ENCODE results near the gene SLC41A1.

- no peak for TF ChIP-seq CTCF (IDR thresholded peaks at IDR 0.05; ENCODE audit: extremely low read depth in 1 of 2, insufficient read depth in 1 of 2, low read depth in 1 of 2, low read length in 2 of 2)
- TF ChIP-seq EZH2 (IDR thresholded peaks at IDR 0.05; ENCODE audit: borderline replicate concordance, low read depth, low read length, severe bottlenecking), result no peak
- TF ChIP-seq GATA2 (IDR thresholded peaks at IDR 0.05; ENCODE audit: insufficient read depth, insufficient read length, low read depth, low read length), result no peak
These were observed 13.2 kb upstream of the SLC41A1 start for GRCh38 chr1:205826016-205826806.
